GM10248 (cell line): Measurements from ENCODE around the gene GPATCH4.

ENCODE experiments used
- CTCF ChIA-PET: fragments of 300-600 bp; sonication (Branson Sonifier 250); formaldehyde crosslinking; extraction: SDS; loops from one replicate; lab custom pipeline; 2021; ENCODE audit warnings: antibody characterized with exemption; lab: Yijun Ruan, JAX
- POLR2A ChIA-PET: fragments of 350-650 bp; sonication (Branson Sonifier 250); formaldehyde crosslinking; extraction: SDS; loops from one replicate; lab custom pipeline; 2020; ENCODE audit warnings: antibody characterized with exemption; lab: Yijun Ruan, JAX
- DNase-seq: peaks from one replicate; pipeline ENCODE4 v3.0.0; 2012; ENCODE audit errors: extremely low spot score
- CTCF ChIP-seq: IDR thresholded peaks from 2 replicates; pipeline ENCODE4 v1.5.1; 2012; ENCODE audit warnings: mild to moderate bottlenecking, low read depth; ENCODE audit errors: extremely low read depth, missing control alignments, control extremely low read depth

The GPATCH4 gene

GRCh38 chr1:156623946-156624813 lies 22.9 kb upstream of the GPATCH4 start:
- CTCF ChIA-PET = interaction anchor here (0.7 to 17.0 kb wide), 35 partner anchors 9 to 279 kb away, joined by 3 to 305 read pairs (median 5); partner anchors contain the start of genes BCAN, CRABP2, MEF2D and METTL25B
- TF ChIP-seq CTCF = peak; percentile 42
- DNase-seq = peak; percentile 68
- POLR2A ChIA-PET = interaction anchor here (0.5 to 1.1 kb wide), 3 partner anchors 24 to 103 kb away, joined by 3 to 4 read pairs (median 3); no protein-coding TSS in a partner anchor

- CTCF ChIA-PET = interaction anchor here (1.0 to 17.0 kb wide), 8 partner anchors 9 to 103 kb away, joined by 4 to 305 read pairs (median 28); partner anchors contain the start of genes BCAN, CRABP2 and NES
- DNase-seq = no peak
- TF ChIP-seq CTCF = no peak
- POLR2A ChIA-PET = no interaction called here
Measured at GRCh38 chr1:156622581-156623297, 21.5 kb upstream of the GPATCH4 start.

- no peak for DNase-seq
- ChIA-PET CTCF (interaction anchor here (1.2 to 17.0 kb wide), 8 partner anchors 8 to 234 kb away, joined by 3 to 305 read pairs (median 8); partner anchors contain the start of genes CRABP2 and GPATCH4), POLR2A (no interaction called here)
- no peak for TF ChIP-seq CTCF
Measured at GRCh38 chr1:156619582-156619955, 18.3 kb upstream of the GPATCH4 start.

GRCh38 chr1:156618853-156619581 lies 17.7 kb upstream of the GPATCH4 start, which contains the start of gene HAPLN2:
TSS of gene HAPLN2 (plus strand) at chr1:156619415. CDS start at chr1:156623491, 4,076 bp downstream.
- POLR2A ChIA-PET = no interaction called here
- peak; percentile 45 for TF ChIP-seq CTCF
- DNase-seq = peak; percentile 27
- CTCF ChIA-PET = interaction anchor here (1.3 to 17.0 kb wide), 6 partner anchors 9 to 108 kb away, joined by 3 to 305 read pairs (median 10); partner anchors contain the start of genes CRABP2 and GPATCH4

GRCh38 chr1:156616463-156616862 lies 15.2 kb upstream of the GPATCH4 start:
- CTCF ChIA-PET = interaction anchor here (1.0 to 8.4 kb wide), 5 partner anchors 8 to 110 kb away, joined by 3 to 91 read pairs (median 4); no protein-coding TSS in a partner anchor

More at GRCh38 chr1:156616463-156616862, 15.2 kb upstream of the GPATCH4 start:
- POLR2A ChIA-PET = no interaction called here
- DNase-seq = no peak
- no peak for TF ChIP-seq CTCF
